ENCODE data around the gene MED13L.
"Not testable (repeated sequence)": the region's sequence is repeated elsewhere in the genome, so short reads cannot be mapped to it uniquely, and the experiment has no call there.

Gene MED13L

GRCh38 chr12:116131987-116132386 lies 145.5 kb downstream of the MED13L start:
- DNase-seq (ENCODE audit: low read depth, low spot score) = not testable (repeated sequence)

GRCh38 chr12:116131176-116131575 lies 146.3 kb downstream of the MED13L start:
- DNase-seq (ENCODE audit: low read depth, low spot score) = no peak

GRCh38 chr12:116130431-116130830 lies 147.1 kb downstream of the MED13L start:
- DNase-seq (ENCODE audit: low read depth, low spot score) = peak; percentile 63

GRCh38 chr12:116128779-116129178 lies 148.7 kb downstream of the MED13L start:
- DNase-seq (ENCODE audit: low read depth, low spot score) = no peak

GRCh38 chr12:116127859-116128258 lies 149.6 kb downstream of the MED13L start:
- no peak for DNase-seq (ENCODE audit: low read depth, low spot score)

GRCh38 chr12:116126610-116127009 lies 150.9 kb downstream of the MED13L start:
- DNase-seq (ENCODE audit: low read depth, low spot score) = no peak

GRCh38 chr12:116125956-116126566 lies 151.4 kb downstream of the MED13L start:
- DNase-seq (ENCODE audit: low read depth, low spot score) = no peak

- no peak for DNase-seq (ENCODE audit: low read depth, low spot score)
Measured at GRCh38 chr12:116125084-116125483, 152.4 kb downstream of the MED13L start.

GRCh38 chr12:116123451-116124258 lies 153.8 kb downstream of the MED13L start:
- DNase-seq (ENCODE audit: low read depth, low spot score) = peak; percentile 71

GRCh38 chr12:116122628-116123027 lies 154.9 kb downstream of the MED13L start:
- DNase-seq (ENCODE audit: low read depth, low spot score) = no peak

GRCh38 chr12:116121453-116121871 lies 156.0 kb downstream of the MED13L start:
- DNase-seq (ENCODE audit: low read depth, low spot score) = no peak

- no peak for DNase-seq (ENCODE audit: low read depth, low spot score)
Measured at GRCh38 chr12:116116650-116117424, 160.7 kb downstream of the MED13L start.

GRCh38 chr12:116113398-116114130 lies 163.9 kb downstream of the MED13L start:
- DNase-seq (ENCODE audit: low read depth, low spot score) = no peak

GRCh38 chr12:116106870-116107269 lies 170.6 kb downstream of the MED13L start:
- no peak for DNase-seq (ENCODE audit: low read depth, low spot score)

- DNase-seq (ENCODE audit: low read depth, low spot score) = no peak
Measured at GRCh38 chr12:116104167-116104767, 173.2 kb downstream of the MED13L start.

GRCh38 chr12:116101991-116102390 lies 175.5 kb downstream of the MED13L start:
- DNase-seq (ENCODE audit: low read depth, low spot score) = no peak

GRCh38 chr12:116099652-116100432 lies 177.7 kb downstream of the MED13L start:
- DNase-seq (ENCODE audit: low read depth, low spot score) = no peak

GRCh38 chr12:116096874-116097273 lies 180.6 kb downstream of the MED13L start:
- no peak for DNase-seq (ENCODE audit: low read depth, low spot score)

- no peak for DNase-seq (ENCODE audit: low read depth, low spot score)
Measured at GRCh38 chr12:116094475-116094874, 183.0 kb downstream of the MED13L start.

- no peak for DNase-seq (ENCODE audit: low read depth, low spot score)
Measured at GRCh38 chr12:116093915-116094314, 183.6 kb downstream of the MED13L start.
